ENCODE data around the gene SMCP. TPM values are rescaled to one million over a fixed set of nuclear protein-coding genes. Genes with fewer than 3 reads are reported as not detected.

SMCP gene
- polyA plus RNA-seq, 2 of the 4 experiments (the other 2 are of a cell fraction): not detected

DNA sequence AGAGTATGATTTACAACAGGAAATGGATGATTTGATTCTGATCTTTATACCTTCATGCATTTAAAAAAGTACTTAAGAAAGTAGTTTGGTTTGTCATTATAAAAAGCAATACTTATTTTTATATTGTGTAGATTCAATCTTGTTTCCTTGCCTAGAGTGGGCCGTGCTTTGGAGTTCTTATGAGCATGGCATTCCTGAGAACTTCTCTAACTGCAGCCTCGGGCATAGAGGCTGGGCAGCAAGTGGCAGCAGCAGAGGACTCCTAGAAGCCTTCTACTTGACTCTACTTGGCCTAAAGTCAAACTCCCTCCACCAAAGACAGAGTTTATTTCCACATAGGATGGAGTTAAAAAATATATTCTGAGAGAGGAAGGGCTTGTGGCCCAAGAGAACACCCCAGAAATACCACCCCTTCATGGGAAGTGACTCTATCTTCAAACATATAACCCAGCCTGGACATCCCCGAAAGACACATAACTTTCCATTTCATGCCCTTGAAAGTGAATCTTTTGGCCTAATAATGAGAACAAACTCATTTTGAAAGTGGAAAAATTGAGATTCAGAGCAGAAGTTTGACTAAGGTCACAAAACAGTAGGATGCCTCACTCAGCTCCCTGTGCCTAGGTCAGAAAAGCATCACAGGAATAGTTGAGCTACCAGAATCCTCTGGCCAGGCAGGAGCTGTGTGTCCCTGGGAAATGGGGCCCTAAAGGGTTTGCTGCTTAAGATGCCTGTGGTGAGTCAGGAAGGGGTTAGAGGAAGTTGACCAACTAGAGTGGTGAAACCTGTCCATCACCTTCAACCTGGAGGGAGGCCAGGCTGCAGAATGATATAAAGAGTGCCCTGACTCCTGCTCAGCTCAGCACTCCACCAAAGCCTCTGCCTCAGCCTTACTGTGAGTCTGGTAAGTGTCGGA lies 29.8 kb downstream of the SMCP start, which contains the start of gene IVL:
IVL (plus strand) TSS at position 861 of the 916 bp plus-strand sequence. CDS start 1,252 bp downstream, outside the sequence.
- H3K4me1 ChIP-seq: no peaks in the 10 kb centered on the region

More for the DNA sequence above, 29.8 kb downstream of the SMCP start, which contains the start of gene IVL:
- H3K4me3 ChIP-seq: no peak within 1 kb of the TSS
- TF ChIP-seq MYC (IDR thresholded peaks at IDR 0.05; ENCODE audit: borderline replicate concordance, low read length): no peak
- no peak for TF ChIP-seq CTCF (IDR thresholded peaks at IDR 0.05)
- no peak for TF ChIP-seq GATA3 (IDR thresholded peaks at IDR 0.05; ENCODE audit: borderline replicate concordance)
- TF ChIP-seq EHMT2 (IDR thresholded peaks at IDR 0.05; ENCODE audit: low read depth): no peak
- no peak for TF ChIP-seq JUN (IDR thresholded peaks at IDR 0.05)
- TF ChIP-seq CHD4 (IDR thresholded peaks at IDR 0.05; ENCODE audit: borderline replicate concordance): no peak
- TF ChIP-seq HMGXB4 (CRISPR knock-in tag; IDR thresholded peaks at IDR 0.05; ENCODE audit: borderline replicate concordance): no peak
- no peak for TF ChIP-seq CBX8 (IDR thresholded peaks at IDR 0.05)
- no peak for TF ChIP-seq PHF8 (IDR thresholded peaks at IDR 0.05; ENCODE audit: borderline replicate concordance, low read depth)
- TF ChIP-seq FOSB (CRISPR knock-in tag; IDR thresholded peaks at IDR 0.05): no peak
- TF ChIP-seq RARB (CRISPR knock-in tag; IDR thresholded peaks at IDR 0.05): no peak
- no peak for TF ChIP-seq ESRRA (IDR thresholded peaks at IDR 0.05; ENCODE audit: borderline replicate concordance, low read length)
- TF ChIP-seq CEBPB (IDR thresholded peaks at IDR 0.05): no peak
- TF ChIP-seq, protein P1, sequence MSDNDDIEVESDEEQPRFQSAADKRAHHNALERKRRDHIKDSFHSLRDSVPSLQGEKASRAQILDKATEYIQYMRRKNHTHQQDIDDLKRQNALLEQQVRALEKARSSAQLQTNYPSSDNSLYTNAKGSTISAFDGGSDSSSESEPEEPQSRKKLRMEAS (IDR thresholded peaks at IDR 0.05): no peak
- TF ChIP-seq REST (IDR thresholded peaks at IDR 0.05): no peak
- H3K4me2 ChIP-seq: no peak within 1 kb of the TSS
- ATAC-seq: no peak
- no peak for FAIRE-seq
- no peaks in the 10 kb centered on the region for H3K9me3 ChIP-seq
- no peak for DNase-seq (ENCODE audit: low read depth in 1 of 2, low spot score in 1 of 2)
- WGBS (ENCODE audit: missing lambda C conversion rate): 14% methylated on average over 3 of the region's 4 CpGs
- H3K27ac ChIP-seq: no peak within 1 kb of the TSS
- ChIA-PET CTCF (interaction anchor here (1.0 to 2.1 kb wide), 5 partner anchors 18 to 38 kb away, joined by 3 to 6 read pairs (median 5); no protein-coding TSS in a partner anchor), POLR2A (no interaction called here)

Data from A549 (cell line).